GM12878 (cell line): ENCODE measurements around the gene ZGLP1. TPM values are rescaled to one million over a fixed set of nuclear protein-coding genes. Genes with fewer than 3 reads are reported as not detected.

ENCODE experiments used
- ATAC-seq: fragments of 200-7000 bp; cut with Tn5 transposase; 3 replicates; pipeline ENCODE4 v1.9.1; 2020; ENCODE audit warnings: mild to moderate bottlenecking, moderate library complexity
- BruUV-seq: library from RNA; stranded (reverse); fragments of 400-500 nt; replicated peaks from 2 replicates; lab custom pipeline; 2021; lab: Mats Ljungman, UMichigan
- CTCF ChIA-PET: fragments of 300-600 bp; sonication (Branson Sonifier 250); formaldehyde crosslinking; extraction: SDS; loops from one replicate; lab custom pipeline; 2021; ENCODE audit warnings: inconsistent platforms; lab: Yijun Ruan, JAX
- POLR2A ChIA-PET: fragments of 350-600 bp; formaldehyde crosslinking; extraction: SDS; loops from one replicate; lab custom pipeline; 2021; ENCODE audit warnings: inconsistent platforms; lab: Charles Lee
- RAD21 ChIA-PET: fragments of 300-600 bp; sonication (Branson Sonifier 250); formaldehyde crosslinking; loops from one replicate; lab custom pipeline; 2023; ENCODE audit warnings: antibody characterized with exemption; ENCODE audit not compliant: unreplicated experiment; lab: Charles Lee
- SMC1A ChIA-PET: fragments of 300-600 bp; sonication (Branson Sonifier 250); formaldehyde crosslinking; loops from one replicate; lab custom pipeline; 2023; ENCODE audit not compliant: unreplicated experiment, uncharacterized antibody; lab: Charles Lee
- DNase-seq: peaks from one replicate; pipeline ENCODE4 v3.0.0-alpha.2; 2011; ENCODE audit warnings: low read depth, low spot score
- FAIRE-seq: peaks from 3 replicates; lab custom pipeline; 2011; peaks lifted over from hg19 to GRCh38; lab: Jason Lieb, UNC
- H2AFZ ChIP-seq: 2 replicates; pipeline ENCODE4 v1.6.0; 2011; ENCODE audit warnings: low read depth, low read length, control low read depth; ENCODE audit not compliant: control insufficient read depth
- H3K27ac ChIP-seq: 2 replicates; pipeline ENCODE4 v1.5.1; 2011; ENCODE audit warnings: control low read depth; ENCODE audit not compliant: control insufficient read depth, insufficient read depth
- H3K27me3 ChIP-seq, 2 experiments: replicated peaks in 1 of 2; 2 replicates each; pipeline versions ENCODE4 v1.6.0 to v1.6.1; 2011; ENCODE audit warnings: low read length in 1 of 2; ENCODE audit not compliant: control insufficient read depth in 2 of 2, insufficient read depth in 2 of 2
- H3K36me3 ChIP-seq, 2 experiments: 2 replicates each; pipeline ENCODE4 v1.5.1; 2011; ENCODE audit warnings: low read length in 1 of 2; ENCODE audit not compliant: control insufficient read depth in 2 of 2, insufficient read depth in 2 of 2
- H3K4me1 ChIP-seq: 2 replicates; pipeline ENCODE4 v1.6.1; 2011; ENCODE audit warnings: mild to moderate bottlenecking, low read length, moderate library complexity, mixed read lengths; ENCODE audit not compliant: control insufficient read depth, insufficient read depth
- H3K4me2 ChIP-seq: 2 replicates; pipeline ENCODE4 v1.6.0; 2011; ENCODE audit warnings: control low read depth; ENCODE audit not compliant: control insufficient read depth, insufficient read depth
- H3K4me3 ChIP-seq: fragments of 200-600 bp; sonication (generic); 2 replicates; pipeline ENCODE4 v1.5.1; 2016
- H3K79me2 ChIP-seq: 2 replicates; pipeline ENCODE4 v1.6.0; 2011; ENCODE audit warnings: low read length; ENCODE audit not compliant: control insufficient read depth, insufficient read depth
- H3K9ac ChIP-seq: 2 replicates; pipeline ENCODE4 v1.8.0; 2011; ENCODE audit warnings: low read length, control low read depth, mixed read lengths; ENCODE audit not compliant: control insufficient read depth, insufficient read depth
- H3K9me3 ChIP-seq: replicated peaks from 3 replicates; pipeline ENCODE4 v1.5.1; 2011; ENCODE audit warnings: mild to moderate bottlenecking, low read length; ENCODE audit not compliant: control insufficient read depth, insufficient read depth
- H4K20me1 ChIP-seq: 2 replicates; pipeline ENCODE4 v1.6.0; 2011; ENCODE audit not compliant: control insufficient read depth, insufficient read depth
- BACH1 ChIP-seq: fragments of 450-650 bp; IDR thresholded peaks from 2 replicates; pipeline ENCODE4 v1.6.1; 2017; ENCODE audit warnings: mild to moderate bottlenecking, borderline replicate concordance
- HDAC2 ChIP-seq: fragments of 200-600 bp; sonication (generic); IDR thresholded peaks from 2 replicates; pipeline ENCODE4 v1.6.1; 2017
- HDGF ChIP-seq: fragments of 450-650 bp; IDR thresholded peaks from 2 replicates; pipeline ENCODE4 v1.6.1; 2016; ENCODE audit warnings: antibody characterized with exemption
- KLF5 ChIP-seq: fragments of 450-650 bp; IDR thresholded peaks from 2 replicates; pipeline ENCODE4 v1.6.1; 2014; ENCODE audit warnings: mild to moderate bottlenecking; ENCODE audit not compliant: partially characterized antibody
- MLLT1 ChIP-seq: fragments of 450-650 bp; IDR thresholded peaks from 2 replicates; pipeline ENCODE4 v1.6.1; 2016; ENCODE audit warnings: mild to moderate bottlenecking
- RAD21 ChIP-seq: IDR thresholded peaks from 2 replicates; pipeline ENCODE4 v1.6.1; 2011; ENCODE audit warnings: mild to moderate bottlenecking, low read depth, low read length, moderate library complexity; ENCODE audit not compliant: insufficient read depth
- SMARCA5 ChIP-seq: fragments of 450-650 bp; IDR thresholded peaks from 2 replicates; pipeline ENCODE4 v1.6.1; 2017; ENCODE audit warnings: mild to moderate bottlenecking
- WGBS: methylation state at CpG from one replicate; pipeline ENCODE4 v1.1.6; 2016; ENCODE audit warnings: low lambda C conversion rate; ENCODE audit not compliant: insufficient replicate concordance, insufficient coverage; ENCODE audit errors: missing lambda C conversion rate; 5-methylcytosine and 5-hydroxymethylcytosine counted together
- in situ Hi-C: fragments of 300-500 bp; cut with MboI; formaldehyde crosslinking; loops from 9 replicates; pipeline ENCODE4 v1.14.3; 2018; ENCODE audit warnings: mixed read lengths
- intact Hi-C: fragments of 100-400 bp; cut with micrococcal nuclease; formaldehyde crosslinking; loops from one replicate; pipeline ENCODE4 v1.14.2; 2022; ENCODE audit not compliant: unreplicated experiment
- polyA plus RNA-seq, 11 experiments: library from polyadenylated mRNA; depleted of rRNA in 4 of 11; unstranded in 6 of 11; stranded (reverse) in 5 of 11; fragments of >200 nt; fragmentation: Nextera tagmentation in 4 of 11; fragmentation: Illumina TruSeq in 1 of 11; extraction: Ambion mirVana in 4 of 11; extraction: Trizol in 1 of 11; gene quantifications; 1 replicate in 1 of 11; 2 replicates in 10 of 11; pipeline versions ENCODE4 v1.2.1 to v1.2.3, GENCODE V29; 2011 to 2016; ENCODE audit warnings: inconsistent platforms in 2 of 11, missing spikeins in 2 of 11, low read depth in 1 of 11
- total RNA-seq, 4 experiments: library from RNA; depleted of rRNA in 3 of 4; stranded (reverse); fragments of >200 nt in 3 of 4; fragmentation: Illumina TruSeq in 1 of 4; extraction: Trizol in 1 of 4; gene quantifications; 2 replicates each; pipeline versions ENCODE4 v1.2.1 to v1.2.3, GENCODE V29; 2013 to 2021

ZGLP1 gene
- total and polyA plus RNA-seq, 10 of the 15 experiments (the other 5 are each of a cell fraction or from before 2014, with no cell fraction given), result 0.29 to 5.6 (median 1.3) TPM

GRCh38 chr19:10339977-10340376, 30.4 kb upstream of the ZGLP1 start:
- TSS peak; percentile 87 for BruUV-seq
- peak overlapping the region; percentile 100 for H3K4me2 ChIP-seq

More at GRCh38 chr19:10339977-10340376, 30.4 kb upstream of the ZGLP1 start:
- ChIA-PET POLR2A (interaction anchor here (0.5 to 0.6 kb wide), 3 partner anchors 41 to 1248 kb away, joined by 3 to 7 read pairs (median 3); partner anchors contain the start of gene TYK2), CTCF (interaction anchor here (0.7 to 1.7 kb wide), 5 partner anchors 12 to 227 kb away, joined by 3 to 7 read pairs (median 4); no protein-coding TSS in a partner anchor), RAD21 (interaction anchor here (0.9 kb wide), 2 partner anchors 51 to 81 kb away, joined by 3 read pairs; partner anchors contain the start of gene ICAM5), SMC1A (interaction anchor here (0.8 to 1.2 kb wide), 3 partner anchors 51 to 76 kb away, joined by 3 to 4 read pairs (median 4); partner anchors contain the start of genes ICAM1 and ICAM5)
- FAIRE-seq (no peak), DNase-seq (no peak), ATAC-seq (no peak)
- peak overlapping the region; percentile 85 for H3K27ac ChIP-seq
- TF ChIP-seq KLF5 (no peak), SMARCA5 (0 out of 2 replicates have a peak, but pooled peaks have one; percentile 53), HDGF (no peak), MLLT1 (0 out of 2 replicates have a peak, but pooled peaks have one; percentile 29), RAD21 (no peak), BACH1 (no peak), HDAC2 (no peak)
- no peaks in the 10 kb centered on the region for H4K20me1 ChIP-seq
- H3K9ac ChIP-seq, result peak overlapping the region; percentile 85; the same call in 1 of the 2 replicates
- 55% methylated on average over 5 of the region's 5 CpGs for WGBS
- H3K79me2 ChIP-seq, result peaks cover 13% of the 10 kb centered on the region
- H3K4me1 ChIP-seq, result peaks cover 9% of the 10 kb centered on the region
- H3K4me3 ChIP-seq, result peak overlapping the region; percentile 90
- intact Hi-C loops (no loop called here), in situ Hi-C loops (no loop called here)
- H3K27me3 ChIP-seq, result no peaks in the 10 kb centered on the region
- peaks cover 4 to 7% of the 10 kb centered on the region in 2 experiments; a peak in 3 of 4 replicates for H3K36me3 ChIP-seq
- H3K9me3 ChIP-seq, result no peaks in the 10 kb centered on the region
- peak overlapping the region; percentile 81; the same call in 1 of the 2 replicates for H2AFZ ChIP-seq
